ENCODE data around the gene DYSF.

- TF ChIP-seq CTCF (IDR thresholded peaks at IDR 0.05; ENCODE audit: extremely low read depth in 1 of 2, insufficient read depth in 1 of 2, low read depth in 1 of 2, low read length in 2 of 2) (no peak), JUN (IDR thresholded peaks at IDR 0.05; ENCODE audit: borderline replicate concordance, insufficient read depth, insufficient read length, low read depth) (no peak), POLR2A (IDR thresholded peaks at IDR 0.05; ENCODE audit: low read depth, low read length) (no peak)
Observed at GRCh38 chr2:71528749-71529148, 75.4 kb downstream of the DYSF start.

All from endothelial cell of umbilical vein (primary cell).